ENCODE results near the gene SFRP4. TPM values are rescaled to one million over a fixed set of nuclear protein-coding genes. Genes with fewer than 3 reads are reported as not detected.

SFRP4 gene
- total and polyA plus RNA-seq, 2 of the 8 experiments (the other 6 are each of a cell fraction or from before 2014, with no cell fraction given): 0.03 TPM; not detected in 1

- peak overlapping the region; percentile 3; the same call in 1 of the 2 replicates for H2BK12ac ChIP-seq (ENCODE audit: low read depth, low read length)
- FAIRE-seq (no peak), DNase-seq (ENCODE audit: low read depth in 1 of 2, low spot score in 2 of 2) (no peak)
- ChIA-PET POLR2A (ENCODE audit: partially characterized antibody) (interaction anchor here (0.6 kb wide), 1 partner anchor 19 kb away, joined by 3 read pairs; no protein-coding TSS in a partner anchor), CTCF (ENCODE audit: partially characterized antibody) (interaction anchor here (0.6 to 4.4 kb wide), 48 partner anchors 7 to 1369 kb away, joined by 3 to 34 read pairs (median 4); partner anchors contain the start of genes EPDR1 and SFRP4)
- no peaks in the 10 kb centered on the region for H3K23me2 ChIP-seq (ENCODE audit: low read depth, low read length)
- H2BK120ac ChIP-seq (replicated peaks; ENCODE audit: low read depth, low read length): no peak overlapping the region
- H2BK5ac ChIP-seq (ENCODE audit: low read depth, low read length): no peak overlapping the region
- no peak overlapping the region for H3K23ac ChIP-seq (ENCODE audit: insufficient read length)
- no peaks in the 10 kb centered on the region for H3K36me3 ChIP-seq (ENCODE audit: control insufficient read depth in 2 of 4, insufficient read depth in 4 of 4, low read length in 3 of 4)
- H3K4me3 ChIP-seq (ENCODE audit: extremely low read depth in 1 of 4, insufficient read depth in 2 of 4, low read depth in 3 of 4, low read length in 4 of 4): no peak overlapping the region
- no peak overlapping the region for H2BK15ac ChIP-seq (ENCODE audit: low read length)
- H2BK20ac ChIP-seq (ENCODE audit: low read length): no peak overlapping the region
- no peak overlapping the region for H3K9ac ChIP-seq (replicated peaks in 1 of 4; ENCODE audit: extremely low read depth in 1 of 4, low read depth in 3 of 4, low read length in 3 of 4)
- H4K91ac ChIP-seq (replicated peaks; ENCODE audit: insufficient read length, low read length): no peak overlapping the region
- H3K4me1 ChIP-seq (replicated peaks in 1 of 4; ENCODE audit: control insufficient read depth in 3 of 4, insufficient read depth in 4 of 4, low read length in 3 of 4): no peaks in the 10 kb centered on the region
- no peak overlapping the region for H2AK5ac ChIP-seq (ENCODE audit: low read depth, low read length)
- no peak overlapping the region for H4K5ac ChIP-seq (ENCODE audit: insufficient read length, low read depth, low read length)
- no peak overlapping the region for H3K4me2 ChIP-seq (ENCODE audit: insufficient read depth in 1 of 2, low read depth in 2 of 2, low read length in 2 of 2)
- H2AFZ ChIP-seq (ENCODE audit: low read length): no peak overlapping the region
- H3K79me1 ChIP-seq (ENCODE audit: low read depth, low read length): no peaks in the 10 kb centered on the region
- no peak overlapping the region for H3K14ac ChIP-seq (ENCODE audit: insufficient read length)
- WGBS, 2 experiments (ENCODE audit: extremely low coverage in 1 of 2, insufficient coverage in 1 of 2, insufficient read length in 1 of 2, insufficient replicate concordance in 2 of 2, low coverage in 1 of 2, low lambda C conversion rate in 2 of 2, missing lambda C conversion rate in 1 of 2): 91% methylated on average over 2 of the region's 2 CpGs; no CpG with 5 or more reads in 1 of the 2 experiments
- no peak overlapping the region for H3K18ac ChIP-seq (ENCODE audit: extremely low read depth, low read length)
- no peak overlapping the region for H3K27ac ChIP-seq (ENCODE audit: low read depth, low read length)
- H4K8ac ChIP-seq (ENCODE audit: extremely low read depth, insufficient read depth, low read length): no peak overlapping the region
- H3K27me3 ChIP-seq (replicated peaks in 1 of 4; ENCODE audit: control insufficient read depth in 3 of 4, extremely low read depth in 1 of 4, insufficient read depth in 3 of 4, low read length in 3 of 4): no peaks in the 10 kb centered on the region
- H3K9me3 ChIP-seq (ENCODE audit: insufficient read depth in 2 of 2, low read depth in 1 of 2, low read length in 1 of 2): no peaks in the 10 kb centered on the region
- peak; percentile 44; the same call in 1 of the 2 replicates for TF ChIP-seq BACH1 (IDR thresholded peaks at IDR 0.05; ENCODE audit: low read length)
- peak; percentile 69 for TF ChIP-seq MAFK (IDR thresholded peaks at IDR 0.05; ENCODE audit: low read depth, low read length)
- no peak for TF ChIP-seq SRF (IDR thresholded peaks at IDR 0.05; ENCODE audit: low read depth, low read length)
- H3K56ac ChIP-seq (replicated peaks; ENCODE audit: insufficient read length, low read depth, low read length): no peak overlapping the region
- no peak overlapping the region for H3K4ac ChIP-seq (replicated peaks; ENCODE audit: insufficient read length, low read depth, low read length)
- no peaks in the 10 kb centered on the region for H4K20me1 ChIP-seq (replicated peaks in 1 of 2; ENCODE audit: control insufficient read depth in 1 of 2, insufficient read depth in 2 of 2, low read length in 2 of 2)
- no peaks in the 10 kb centered on the region for H3K79me2 ChIP-seq (ENCODE audit: control insufficient read depth in 1 of 2, insufficient read depth in 2 of 2, low read length in 2 of 2)
These were observed 14.6 kb downstream of the SFRP4 start for GRCh38 chr7:37901890-37902524.

Measured in H1 (cell line).